ENCODE measurements around the gene LRRK1.

The LRRK1 gene

GRCh38 chr15:101118116-101118515 is 199.0 kb downstream of the LRRK1 start:
- no peak for DNase-seq

GRCh38 chr15:101118615-101119014 is 199.5 kb downstream of the LRRK1 start:
- no peak for DNase-seq

- no peak for DNase-seq
These were observed 200.0 kb downstream of the LRRK1 start for GRCh38 chr15:101119181-101119580.
